BLaER1 (cell line): ENCODE data around the gene PKDREJ.
A peak's percentile ranks its signal among the peaks of the same experiment; 100 is the strongest.

Experiments used
- H3K27ac ChIP-seq: shearing (Covaris generic); formaldehyde crosslinking; 2 replicates; pipeline ENCODE4 v1.8.1; 2022
- H3K27me3 ChIP-seq: shearing (Covaris generic); formaldehyde crosslinking; 2 replicates; pipeline ENCODE4 v1.8.1; 2022
- H3K36me3 ChIP-seq: shearing (Covaris generic); formaldehyde crosslinking; 2 replicates; pipeline ENCODE4 v1.8.1; 2022
- H3K4me1 ChIP-seq: shearing (Covaris generic); formaldehyde crosslinking; 2 replicates; pipeline ENCODE4 v1.8.1; 2022
- H3K4me2 ChIP-seq: shearing (Covaris generic); formaldehyde crosslinking; 2 replicates; pipeline ENCODE4 v1.8.1; 2022
- H3K4me3 ChIP-seq: shearing (Covaris generic); formaldehyde crosslinking; 2 replicates; pipeline ENCODE4 v1.8.1; 2022
- H3K9ac ChIP-seq: shearing (Covaris generic); formaldehyde crosslinking; 2 replicates; pipeline ENCODE4 v1.8.1; 2022
- H3K9me3 ChIP-seq: shearing (Covaris generic); formaldehyde crosslinking; 2 replicates; pipeline ENCODE4 v1.8.1; 2022
- H4K20me1 ChIP-seq: shearing (Covaris generic); formaldehyde crosslinking; 2 replicates; pipeline ENCODE4 v1.8.1; 2022
- Cebpa-rat ChIP-seq: shearing (Covaris generic); IDR thresholded peaks from 2 replicates; pipeline ENCODE4 v1.8.1; 2022

The PKDREJ gene

GRCh38 chr22:46240506-46240905 is 22.6 kb downstream of the PKDREJ start:
- TF ChIP-seq Cebpa-rat = no peak
- Histone ChIP-seq H3K4me3 (peak overlapping the region; percentile 55), H4K20me1 (no peaks in the 10 kb centered on the region), H3K36me3 (peaks cover 37% of the 10 kb centered on the region), H3K9ac (peak overlapping the region; percentile 77), H3K4me1 (peaks cover 99% of the 10 kb centered on the region), H3K27me3 (no peaks in the 10 kb centered on the region), H3K9me3 (no peaks in the 10 kb centered on the region), H3K4me2 (peak overlapping the region; percentile 98), H3K27ac (peak overlapping the region; percentile 97)

GRCh38 chr22:46240073-46240472 is 23.1 kb downstream of the PKDREJ start:
- TF ChIP-seq Cebpa-rat = no peak
- H4K20me1 ChIP-seq = no peaks in the 10 kb centered on the region
- no peaks in the 10 kb centered on the region for H3K9me3 ChIP-seq
- H3K9ac ChIP-seq = peak overlapping the region; percentile 77
- no peaks in the 10 kb centered on the region for H3K27me3 ChIP-seq
- peaks cover 40% of the 10 kb centered on the region for H3K36me3 ChIP-seq
- H3K4me3 ChIP-seq = peak overlapping the region; percentile 55
- H3K4me1 ChIP-seq = peaks cover 97% of the 10 kb centered on the region
- peak overlapping the region; percentile 97 for H3K27ac ChIP-seq
- peak overlapping the region; percentile 98 for H3K4me2 ChIP-seq

GRCh38 chr22:46239261-46240048 is 23.7 kb downstream of the PKDREJ start:
- peak overlapping the region; percentile 97 for H3K27ac ChIP-seq
- no peaks in the 10 kb centered on the region for H3K9me3 ChIP-seq
- peak overlapping the region; percentile 98 for H3K4me2 ChIP-seq
- TF ChIP-seq Cebpa-rat = peak; percentile 29; the same call in 1 of the 2 replicates
- H3K9ac ChIP-seq = peak overlapping the region; percentile 77
- peaks cover 92% of the 10 kb centered on the region for H3K4me1 ChIP-seq
- H3K27me3 ChIP-seq = no peaks in the 10 kb centered on the region
- H4K20me1 ChIP-seq = no peaks in the 10 kb centered on the region
- peak overlapping the region; percentile 55 for H3K4me3 ChIP-seq
- H3K36me3 ChIP-seq = peaks cover 40% of the 10 kb centered on the region

- peaks cover 92% of the 10 kb centered on the region for H3K4me1 ChIP-seq
- H3K36me3 ChIP-seq = peaks cover 38% of the 10 kb centered on the region
- peak overlapping the region; percentile 98 for H3K4me2 ChIP-seq
These were observed 24.6 kb downstream of the PKDREJ start for GRCh38 chr22:46238541-46238940.

GRCh38 chr22:46237453-46238124 is 25.6 kb downstream of the PKDREJ start:
- Histone ChIP-seq H3K27ac (peak overlapping the region; percentile 84), H3K4me1 (peaks cover 89% of the 10 kb centered on the region), H3K4me3 (no peak overlapping the region), H3K9me3 (no peaks in the 10 kb centered on the region), H3K27me3 (no peaks in the 10 kb centered on the region), H3K4me2 (peak overlapping the region; percentile 98), H3K36me3 (peaks cover 33% of the 10 kb centered on the region), H3K9ac (peak overlapping the region; percentile 52; the same call in 1 of the 2 replicates), H4K20me1 (no peaks in the 10 kb centered on the region)
- no peak for TF ChIP-seq Cebpa-rat

More at GRCh38 chr22:46238541-46238940, 24.6 kb downstream of the PKDREJ start:
- H3K27ac ChIP-seq = peak overlapping the region; percentile 84
- no peak for TF ChIP-seq Cebpa-rat
- H3K4me3 ChIP-seq = no peak overlapping the region
- H3K9ac ChIP-seq = peak overlapping the region; percentile 69
- no peaks in the 10 kb centered on the region for H3K9me3 ChIP-seq
- no peaks in the 10 kb centered on the region for H4K20me1 ChIP-seq
- H3K27me3 ChIP-seq = no peaks in the 10 kb centered on the region

- Histone ChIP-seq H3K4me2 (no peak overlapping the region), H3K9me3 (no peaks in the 10 kb centered on the region), H3K9ac (no peak overlapping the region), H3K27ac (no peak overlapping the region), H4K20me1 (no peaks in the 10 kb centered on the region), H3K4me1 (peaks cover 63% of the 10 kb centered on the region), H3K27me3 (no peaks in the 10 kb centered on the region), H3K36me3 (peaks cover 50% of the 10 kb centered on the region), H3K4me3 (no peak overlapping the region)
- no peak for TF ChIP-seq Cebpa-rat
These were observed 28.2 kb downstream of the PKDREJ start for GRCh38 chr22:46234969-46235368.

- no peaks in the 10 kb centered on the region for H4K20me1 ChIP-seq
- peaks cover 47% of the 10 kb centered on the region for H3K4me1 ChIP-seq
- H3K4me3 ChIP-seq = no peak overlapping the region
- no peak overlapping the region; the same call in 1 of the 2 replicates for H3K9ac ChIP-seq
- no peak for TF ChIP-seq Cebpa-rat
- no peaks in the 10 kb centered on the region for H3K9me3 ChIP-seq
- 0 out of 2 replicates have a peak overlapping the region, but pooled peaks have one; percentile 52 for H3K27ac ChIP-seq
- H3K27me3 ChIP-seq = no peaks in the 10 kb centered on the region
- peaks cover 50% of the 10 kb centered on the region for H3K36me3 ChIP-seq
- peak overlapping the region; percentile 54 for H3K4me2 ChIP-seq
These were observed 29.9 kb downstream of the PKDREJ start for GRCh38 chr22:46233231-46233630.

- Histone ChIP-seq H4K20me1 (no peaks in the 10 kb centered on the region), H3K27ac (no peak overlapping the region), H3K4me3 (no peak overlapping the region), H3K36me3 (peaks cover 44% of the 10 kb centered on the region), H3K9ac (no peak overlapping the region), H3K27me3 (no peaks in the 10 kb centered on the region), H3K4me1 (peaks cover 19% of the 10 kb centered on the region), H3K9me3 (no peaks in the 10 kb centered on the region), H3K4me2 (no peak overlapping the region)
- TF ChIP-seq Cebpa-rat = no peak
These were observed 32.8 kb downstream of the PKDREJ start for GRCh38 chr22:46230262-46230901.

GRCh38 chr22:46229701-46230100 is 33.4 kb downstream of the PKDREJ start:
- Histone ChIP-seq H3K4me2 (no peak overlapping the region), H3K27ac (no peak overlapping the region), H3K9me3 (no peaks in the 10 kb centered on the region), H3K27me3 (no peaks in the 10 kb centered on the region), H3K36me3 (peaks cover 44% of the 10 kb centered on the region), H3K9ac (no peak overlapping the region), H3K4me3 (no peak overlapping the region), H4K20me1 (no peaks in the 10 kb centered on the region), H3K4me1 (peaks cover 17% of the 10 kb centered on the region)
- no peak for TF ChIP-seq Cebpa-rat
